PC-9 (cell line): ENCODE results near the gene LRRC71. TPM values are rescaled to one million over a fixed set of nuclear protein-coding genes. Genes with fewer than 3 reads are reported as not detected.

Source experiments
- BruUV-seq: library from RNA; stranded (reverse); fragments of 400-500 nt; replicated peaks from 2 replicates; lab custom pipeline; 2021; lab: Mats Ljungman, UMichigan
- CTCF ChIA-PET: fragments of 300-600 bp; sonication (Branson Sonifier 250); formaldehyde crosslinking; loops from one replicate; lab custom pipeline; 2022; ENCODE audit warnings: antibody characterized with exemption; lab: Charles Lee
- POLR2A ChIA-PET: fragments of 300-600 bp; sonication (Branson Sonifier 250); formaldehyde crosslinking; loops from one replicate; lab custom pipeline; 2022; ENCODE audit warnings: antibody characterized with exemption; ENCODE audit not compliant: unreplicated experiment; lab: Charles Lee
- DNase-seq, 2 experiments: peaks; one replicate each; pipeline versions ENCODE4 v3.0.0 to v3.0.0-alpha.2; 2015 to 2022; ENCODE audit warnings: mixed read lengths in 1 of 2
- H2AFZ ChIP-seq: fragments of 200-600 bp; sonication (generic); 2 replicates; pipeline ENCODE4 v1.8.1; 2017; ENCODE audit warnings: antibody characterized with exemption
- H3F3A ChIP-seq: fragments of 200-600 bp; sonication (generic); 2 replicates; pipeline ENCODE4 v1.8.1; 2017; ENCODE audit warnings: antibody characterized with exemption, mild to moderate bottlenecking, low read depth; ENCODE audit not compliant: insufficient read depth
- H3K27ac ChIP-seq: fragments of 200-600 bp; sonication (generic); 2 replicates; pipeline ENCODE4 v1.6.1; 2016; ENCODE audit warnings: mixed run types
- H3K27me3 ChIP-seq: fragments of 200-600 bp; sonication (generic); 2 replicates; pipeline ENCODE4 v1.6.1; 2016; ENCODE audit warnings: low read depth, mixed run types; ENCODE audit not compliant: insufficient read depth
- H3K36me3 ChIP-seq: fragments of 200-600 bp; sonication (generic); 2 replicates; pipeline ENCODE4 v1.6.1; 2016; ENCODE audit warnings: low read depth, mixed run types
- H3K4me1 ChIP-seq: fragments of 200-600 bp; sonication (generic); replicated peaks from 2 replicates; pipeline ENCODE4 v1.6.1; 2016; ENCODE audit warnings: mixed run types; ENCODE audit not compliant: insufficient read depth
- H3K4me2 ChIP-seq: fragments of 200-600 bp; sonication (generic); 2 replicates; pipeline ENCODE4 v1.6.1; 2017; ENCODE audit warnings: mixed run types
- H3K4me3 ChIP-seq: fragments of 200-600 bp; sonication (generic); 2 replicates; pipeline ENCODE4 v1.6.1; 2016; ENCODE audit warnings: mixed run types
- H3K79me2 ChIP-seq: fragments of 200-600 bp; sonication (generic); 2 replicates; pipeline ENCODE4 v1.6.1; 2017; ENCODE audit warnings: low read depth, mixed run types
- H3K9me2 ChIP-seq: fragments of 200-600 bp; sonication (generic); 2 replicates; pipeline ENCODE4 v1.8.1; 2017; ENCODE audit warnings: mild to moderate bottlenecking; ENCODE audit not compliant: insufficient read depth
- H3K9me3 ChIP-seq: fragments of 200-600 bp; sonication (generic); 2 replicates; pipeline ENCODE4 v1.8.1; 2016; ENCODE audit warnings: low read depth; ENCODE audit not compliant: insufficient read depth
- H4K20me1 ChIP-seq: fragments of 200-600 bp; sonication (generic); 2 replicates; pipeline ENCODE4 v1.8.1; 2017; ENCODE audit not compliant: insufficient read depth
- CTCF ChIP-seq: fragments of 200-600 bp; sonication (generic); conservative IDR thresholded peaks from 2 replicates; pipeline ENCODE4 v1.6.1; 2017; ENCODE audit warnings: mixed run types, antibody characterized with exemption, mild to moderate bottlenecking, moderate library complexity
- EZH2 ChIP-seq: fragments of 200-600 bp; sonication (generic); IDR thresholded peaks from 2 replicates; pipeline ENCODE4 v1.8.0; 2017; ENCODE audit warnings: antibody characterized with exemption, low read depth
- intact Hi-C: fragments of 100-400 bp; cut with micrococcal nuclease; formaldehyde crosslinking; loops from one replicate; pipeline ENCODE4 v1.10.0; 2022; ENCODE audit not compliant: unreplicated experiment
- total RNA-seq: library from RNA; stranded (reverse); gene quantifications from 2 replicates; pipeline ENCODE4 v1.2.3, GENCODE V29; 2021

The LRRC71 gene
- total RNA-seq, 1 experiment from 2014 or later = not detected

GRCh38 chr1:156905651-156906050 lies 14.8 kb upstream of the LRRC71 start:
- ChIA-PET CTCF (no interaction called here), POLR2A (no interaction called here)
- Histone ChIP-seq H3K4me2 (no peak overlapping the region), H3K27ac (no peak overlapping the region), H4K20me1 (no peaks in the 10 kb centered on the region), H3K4me3 (no peak overlapping the region), H3K4me1 (0 out of 2 replicates have a peak, but pooled peaks cover 10% of the 10 kb centered on the region), H3K27me3 (no peaks in the 10 kb centered on the region), H3K9me2 (no peaks in the 10 kb centered on the region), H3K79me2 (no peaks in the 10 kb centered on the region), H3K36me3 (no peaks in the 10 kb centered on the region), H3F3A (no peaks in the 10 kb centered on the region), H3K9me3 (no peaks in the 10 kb centered on the region), H2AFZ (no peak overlapping the region)
- TF ChIP-seq CTCF (no peak), EZH2 (no peak)
- no TSS peak for BruUV-seq
- intact Hi-C loops = no loop called here
- DNase-seq = no peak

- H4K20me1 ChIP-seq = no peaks in the 10 kb centered on the region
- BruUV-seq = no TSS peak
Measured at GRCh38 chr1:156906206-156906906, 14.1 kb upstream of the LRRC71 start.

GRCh38 chr1:156908541-156908940 lies 11.9 kb upstream of the LRRC71 start:
- no peaks in the 10 kb centered on the region for H3K9me3 ChIP-seq
- H3K79me2 ChIP-seq = no peaks in the 10 kb centered on the region
- ChIA-PET CTCF (interaction anchor here (0.6 kb wide), 1 partner anchor 281 kb away, joined by 3 read pairs; no protein-coding TSS in a partner anchor), POLR2A (interaction anchor here (0.5 to 0.6 kb wide), 2 partner anchors 12 to 94 kb away, joined by 4 to 10 read pairs; no protein-coding TSS in a partner anchor)
- DNase-seq = no peak
- H2AFZ ChIP-seq = no peak overlapping the region
- H3K9me2 ChIP-seq = no peaks in the 10 kb centered on the region
- no peaks in the 10 kb centered on the region for H3K36me3 ChIP-seq
- 0 out of 2 replicates have a peak, but pooled peaks cover 10% of the 10 kb centered on the region for H3K4me1 ChIP-seq
- peak overlapping the region; percentile 70 for H3K4me3 ChIP-seq
- intact Hi-C loops = no loop called here
- no peaks in the 10 kb centered on the region for H3F3A ChIP-seq
- H3K27ac ChIP-seq = no peak overlapping the region
- H4K20me1 ChIP-seq = no peaks in the 10 kb centered on the region
- no peak for TF ChIP-seq CTCF
- no peak for TF ChIP-seq EZH2
- TSS peak; percentile 13 for BruUV-seq
- no peaks in the 10 kb centered on the region for H3K27me3 ChIP-seq
- H3K4me2 ChIP-seq = peak overlapping the region; percentile 79

More at GRCh38 chr1:156906206-156906906, 14.1 kb upstream of the LRRC71 start:
- ChIA-PET CTCF (interaction anchor here (0.5 to 0.6 kb wide), 2 partner anchors 11 to 14 kb away, joined by 7 to 22 read pairs; no protein-coding TSS in a partner anchor), POLR2A (no interaction called here)
- no peak for DNase-seq
- H3K9me2 ChIP-seq = no peaks in the 10 kb centered on the region
- H3K9me3 ChIP-seq = no peaks in the 10 kb centered on the region
- intact Hi-C loops = no loop called here
- H3K27ac ChIP-seq = no peak overlapping the region
- H3K4me3 ChIP-seq = no peak overlapping the region
- no peak overlapping the region for H3K4me2 ChIP-seq
- no peaks in the 10 kb centered on the region for H3K79me2 ChIP-seq
- no peaks in the 10 kb centered on the region for H3K36me3 ChIP-seq
- H2AFZ ChIP-seq = no peak overlapping the region
- no peaks in the 10 kb centered on the region for H3F3A ChIP-seq
- 0 out of 2 replicates have a peak, but pooled peaks cover 10% of the 10 kb centered on the region for H3K4me1 ChIP-seq
- TF ChIP-seq CTCF = no peak
- H3K27me3 ChIP-seq = no peaks in the 10 kb centered on the region
